Measurements from ENCODE around the gene RIT1.
A peak's percentile ranks its signal among the peaks of the same experiment; 100 is the strongest.

RIT1 gene

GRCh38 chr1:155892796-155893195 lies 18.4 kb downstream of the RIT1 start:
- DNase-seq (ENCODE audit: low spot score) = no peak

GRCh38 chr1:155890251-155890650 lies 20.9 kb downstream of the RIT1 start:
- no peak for DNase-seq (ENCODE audit: low spot score)

- no peak for DNase-seq (ENCODE audit: low spot score)
These were observed 21.6 kb downstream of the RIT1 start for GRCh38 chr1:155889566-155889965.

GRCh38 chr1:155888481-155888880 lies 22.7 kb downstream of the RIT1 start:
- DNase-seq (ENCODE audit: low spot score) = no peak

GRCh38 chr1:155884982-155885381 lies 26.2 kb downstream of the RIT1 start:
- DNase-seq (ENCODE audit: low spot score) = no peak

- DNase-seq (ENCODE audit: low spot score) = no peak
These were observed 26.9 kb downstream of the RIT1 start for GRCh38 chr1:155884031-155884960.

GRCh38 chr1:155882766-155883165 lies 28.4 kb downstream of the RIT1 start:
- DNase-seq (ENCODE audit: low spot score) = no peak

GRCh38 chr1:155882235-155882634 lies 28.9 kb downstream of the RIT1 start:
- DNase-seq (ENCODE audit: low spot score) = no peak

- no peak for DNase-seq (ENCODE audit: low spot score)
These were observed 30.2 kb downstream of the RIT1 start for GRCh38 chr1:155880950-155881349.

- no peak for DNase-seq (ENCODE audit: low spot score)
These were observed 30.9 kb downstream of the RIT1 start for GRCh38 chr1:155880251-155880650.

- DNase-seq (ENCODE audit: low spot score) = no peak
These were observed 33.2 kb downstream of the RIT1 start for GRCh38 chr1:155877945-155878344.

- no peak for DNase-seq (ENCODE audit: low spot score)
These were observed 37.3 kb downstream of the RIT1 start for GRCh38 chr1:155873860-155874259.

- DNase-seq (ENCODE audit: low spot score) = no peak
These were observed 38.6 kb downstream of the RIT1 start for GRCh38 chr1:155872527-155872926.

- DNase-seq (ENCODE audit: low spot score) = no peak
These were observed 39.8 kb downstream of the RIT1 start for GRCh38 chr1:155871390-155871789.

GRCh38 chr1:155867766-155868165 lies 43.4 kb downstream of the RIT1 start:
- DNase-seq (ENCODE audit: low spot score) = no peak

GRCh38 chr1:155864393-155864792 lies 46.8 kb downstream of the RIT1 start:
- DNase-seq (ENCODE audit: low spot score) = no peak

- no peak for DNase-seq (ENCODE audit: low spot score)
These were observed 49.3 kb downstream of the RIT1 start for GRCh38 chr1:155861896-155862295.

- DNase-seq (ENCODE audit: low spot score) = no peak
These were observed 50.1 kb downstream of the RIT1 start for GRCh38 chr1:155860970-155861510.

GRCh38 chr1:155859881-155860871 lies 51.0 kb downstream of the RIT1 start:
- DNase-seq (ENCODE audit: low spot score) = peak; percentile 46

GRCh38 chr1:155859234-155859829 lies 51.8 kb downstream of the RIT1 start, which contains the start of gene SYT11:
Gene SYT11 (plus strand): TSS chr1:155859567. CDS start chr1:155859762, 195 bp downstream.
- DNase-seq (ENCODE audit: low spot score) = peak; percentile 94

GRCh38 chr1:155858800-155859233 lies 52.3 kb downstream of the RIT1 start:
- DNase-seq (ENCODE audit: low spot score) = no peak

Measured in CD4-positive, alpha-beta T cell treated with Interleukin-6 at 100 ng/mL for 8 hours (primary cell).